G401 (cell line): ENCODE measurements around the gene FAM219A. TPM values are rescaled to one million over a fixed set of nuclear protein-coding genes. Genes with fewer than 3 reads are reported as not detected.
"Not testable (repeated sequence)": the region's sequence is repeated elsewhere in the genome, so short reads cannot be mapped to it uniquely, and the experiment has no call there.

ENCODE experiments used
- DNase-seq: peaks from one replicate; pipeline ENCODE4 v3.0.0-alpha.2; 2015; ENCODE audit warnings: low spot score
- in situ Hi-C: cut with HindIII; loops from 2 replicates; pipeline ENCODE4 v1.10.0; 2016; ENCODE audit warnings: low sequenced_read_pairs, mixed read lengths
- total RNA-seq: library from RNA; depleted of rRNA; stranded (reverse); fragments of >200 nt; shearing (Covaris generic); gene quantifications from 2 replicates; pipeline ENCODE4 v1.2.3, GENCODE V29; 2014

FAM219A gene
- total RNA-seq, 1 experiment from 2014 or later: 5.2 TPM

DNA sequence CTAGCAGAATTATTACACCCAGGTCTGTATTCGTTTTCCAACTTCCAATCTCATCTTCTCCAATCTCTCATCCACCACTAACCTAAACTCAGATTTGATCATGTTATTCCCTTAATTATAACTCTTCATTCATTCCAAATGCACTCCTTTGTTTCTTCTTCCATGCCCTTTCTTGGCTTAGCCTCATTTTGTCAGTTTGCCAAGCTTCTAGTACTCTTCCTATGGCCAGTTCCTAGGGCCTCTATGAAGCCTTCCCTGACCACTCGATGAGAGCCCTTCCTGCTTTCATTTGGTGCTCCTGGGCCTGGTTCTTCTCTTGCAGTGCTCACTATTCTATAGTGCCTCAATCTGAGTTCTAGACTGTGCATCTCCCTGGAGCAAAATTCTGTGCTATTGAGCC, 5.8 kb downstream of the FAM219A start:
- in situ Hi-C loops: no loop called here
- peak; percentile 34 for DNase-seq

DNA sequence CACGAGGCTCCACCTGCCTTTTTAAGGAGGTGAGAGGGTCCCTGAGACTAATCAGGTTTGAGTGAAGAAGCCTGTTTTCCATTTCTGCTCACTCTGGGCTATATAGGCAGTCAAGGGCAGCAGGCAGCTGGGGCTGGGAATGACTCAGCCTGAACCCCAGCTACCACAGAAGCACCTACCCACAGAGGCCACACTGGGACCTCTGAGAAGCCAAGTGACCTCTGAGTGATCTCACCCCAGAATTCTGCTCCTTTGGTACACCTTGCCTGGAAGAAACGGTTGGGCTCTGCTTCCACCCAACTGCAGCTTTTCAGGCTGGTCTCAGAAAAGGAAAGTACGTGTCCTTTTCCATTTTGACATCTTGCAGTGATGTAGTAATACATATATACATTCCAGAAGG, 6.8 kb downstream of the FAM219A start:
- DNase-seq: no peak
- in situ Hi-C loops: no loop called here

GRCh38 chr9:34451135-34451534, 7.2 kb downstream of the FAM219A start:
- in situ Hi-C loops: no loop called here
- DNase-seq: no peak

DNA sequence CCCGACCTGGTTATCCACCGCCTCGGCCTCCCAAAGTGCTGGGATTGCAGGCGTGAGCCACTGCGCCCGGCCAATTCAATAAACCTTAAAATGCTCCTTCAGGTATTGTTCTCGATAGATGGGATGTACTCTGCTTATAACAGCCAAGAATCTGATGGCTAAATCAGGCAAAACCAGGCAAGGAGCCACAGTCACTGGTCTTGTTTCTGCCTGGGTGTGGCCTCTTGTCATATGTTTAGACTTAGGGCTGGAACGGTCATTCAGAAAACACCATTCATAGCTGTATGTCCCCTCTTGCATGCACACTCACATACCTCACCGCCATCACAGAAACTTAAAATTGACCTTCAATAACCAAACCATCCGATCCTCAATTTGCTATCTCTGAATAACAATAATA, 7.7 kb downstream of the FAM219A start:
- no peak for DNase-seq
- in situ Hi-C loops: no loop called here

DNA sequence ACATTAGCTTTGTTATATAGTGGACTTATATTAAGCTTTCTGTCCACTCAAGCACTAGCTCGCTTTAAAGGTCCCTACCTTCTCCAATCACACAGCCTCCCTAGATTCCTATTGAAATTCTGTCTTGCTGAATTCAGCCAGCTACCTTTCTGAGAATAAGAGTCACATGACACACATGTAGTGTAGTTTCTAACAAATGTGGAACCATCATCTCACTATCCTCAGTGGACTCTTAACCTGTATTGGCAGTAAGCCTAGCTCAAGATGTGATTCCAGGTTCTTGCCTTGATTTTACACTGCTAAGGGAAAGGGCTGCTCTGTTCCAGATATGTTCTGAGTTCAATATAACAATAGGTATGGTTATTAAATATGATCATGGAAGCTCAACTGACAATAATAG, 11.4 kb downstream of the FAM219A start:
- DNase-seq: no peak
- in situ Hi-C loops: no loop called here

- in situ Hi-C loops: no loop called here
Measured at GRCh38 chr9:34446468-34446891, 11.9 kb downstream of the FAM219A start.

GRCh38 chr9:34443976-34444375, 14.4 kb downstream of the FAM219A start:
- DNase-seq: no peak
- in situ Hi-C loops: no loop called here

More at GRCh38 chr9:34446468-34446891, 11.9 kb downstream of the FAM219A start:
- no peak for DNase-seq

DNA sequence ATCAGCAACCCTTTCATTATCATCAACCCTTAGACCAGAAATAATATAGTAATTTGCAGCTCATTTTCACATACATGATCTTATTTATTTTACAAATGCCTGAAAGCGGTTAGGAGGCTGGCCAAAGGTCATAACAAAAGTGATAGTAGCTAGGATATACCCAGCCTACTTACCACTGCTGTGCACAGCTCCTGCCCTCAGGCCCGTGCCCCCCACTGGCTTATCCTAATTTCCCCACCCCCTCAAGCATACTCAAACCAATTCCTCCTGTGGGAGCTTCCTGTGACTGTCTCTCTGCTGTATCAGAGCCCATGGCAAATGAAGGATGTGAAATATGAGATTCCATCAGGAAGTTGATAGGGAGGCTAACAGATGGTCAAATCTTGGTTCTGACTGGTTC, 14.8 kb downstream of the FAM219A start:
- in situ Hi-C loops: no loop called here
- no peak for DNase-seq

DNA sequence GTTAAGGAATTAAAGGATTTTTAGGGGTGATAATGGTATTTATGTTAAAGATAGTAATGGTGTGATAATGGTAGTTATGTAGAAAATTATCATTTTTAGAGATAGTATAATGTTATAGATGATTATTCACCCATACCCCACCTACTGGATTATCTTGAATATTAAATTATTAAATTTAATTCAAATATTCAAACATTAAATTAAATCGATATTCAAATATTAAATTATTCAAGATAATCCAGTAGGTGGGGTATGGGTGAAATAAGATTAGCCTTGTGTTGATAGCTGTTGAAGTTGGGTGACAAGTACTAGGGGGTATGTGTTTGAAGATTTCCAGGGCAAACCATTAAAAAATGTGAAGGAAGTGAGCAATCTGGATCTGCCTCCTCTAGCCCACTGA, 15.6 kb downstream of the FAM219A start:
- in situ Hi-C loops: no loop called here

DNA sequence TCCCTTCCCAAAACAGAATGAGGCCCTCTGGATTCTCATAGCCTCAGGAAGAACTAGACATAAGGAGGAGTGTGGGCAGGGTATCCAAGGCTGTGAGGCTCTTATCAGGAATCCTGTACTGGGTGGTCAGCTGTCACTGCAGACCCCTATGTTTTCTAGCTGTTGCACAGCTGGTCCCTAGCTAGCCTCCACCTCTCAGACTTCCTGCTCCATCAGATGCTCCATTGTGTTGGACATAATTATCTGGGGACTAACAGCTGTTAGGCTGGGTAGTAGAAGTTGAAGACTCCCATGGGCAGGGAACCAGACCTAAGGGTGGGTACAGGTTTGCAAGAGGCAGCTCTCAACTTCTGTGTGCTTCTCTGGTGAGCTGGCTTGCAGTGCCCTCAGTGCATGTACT, 18.4 kb downstream of the FAM219A start:
- DNase-seq: no peak
- in situ Hi-C loops: no loop called here

More for the DNA sequence above, 15.6 kb downstream of the FAM219A start:
- DNase-seq: no peak

GRCh38 chr9:34438465-34438864, 19.9 kb downstream of the FAM219A start:
- DNase-seq, in situ Hi-C loops: not testable (repeated sequence)

GRCh38 chr9:34437926-34438307, 20.5 kb downstream of the FAM219A start:
- DNase-seq, in situ Hi-C loops: not testable (repeated sequence)

GRCh38 chr9:34437006-34437925, 21.1 kb downstream of the FAM219A start:
- peak; percentile 86 for DNase-seq
- in situ Hi-C loops: no loop called here

- DNase-seq: no peak
- in situ Hi-C loops: no loop called here
Measured at GRCh38 chr9:34431667-34432066, 26.7 kb downstream of the FAM219A start.

DNA sequence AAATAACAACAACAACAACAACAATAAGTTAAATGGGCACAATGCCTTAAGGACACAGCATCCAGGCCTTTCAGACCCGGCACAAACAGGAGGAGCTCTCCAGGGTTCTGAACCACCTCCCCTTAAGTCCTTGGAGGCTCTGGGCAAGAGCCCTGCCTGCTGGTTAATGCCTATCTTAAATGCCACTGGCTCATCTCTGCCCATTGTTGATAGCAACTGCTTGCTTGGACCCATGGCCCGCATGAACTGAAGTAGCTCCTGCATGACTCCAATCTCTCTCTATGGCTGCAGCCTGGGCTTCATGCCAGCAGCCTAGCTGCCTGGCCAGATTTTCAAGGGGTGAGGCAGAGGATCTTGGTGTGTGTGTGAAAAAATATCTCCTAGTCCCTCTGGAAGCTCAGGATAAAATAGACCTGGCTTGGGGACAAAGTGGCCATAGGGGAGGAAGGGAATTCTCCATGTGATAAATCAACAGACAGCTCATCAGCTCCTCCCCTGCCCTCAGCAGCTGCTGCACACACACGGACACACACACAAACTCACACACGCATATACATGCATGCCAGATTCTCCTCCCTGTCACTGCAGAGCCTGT, 27.4 kb downstream of the FAM219A start:
- in situ Hi-C loops: no loop called here

DNA sequence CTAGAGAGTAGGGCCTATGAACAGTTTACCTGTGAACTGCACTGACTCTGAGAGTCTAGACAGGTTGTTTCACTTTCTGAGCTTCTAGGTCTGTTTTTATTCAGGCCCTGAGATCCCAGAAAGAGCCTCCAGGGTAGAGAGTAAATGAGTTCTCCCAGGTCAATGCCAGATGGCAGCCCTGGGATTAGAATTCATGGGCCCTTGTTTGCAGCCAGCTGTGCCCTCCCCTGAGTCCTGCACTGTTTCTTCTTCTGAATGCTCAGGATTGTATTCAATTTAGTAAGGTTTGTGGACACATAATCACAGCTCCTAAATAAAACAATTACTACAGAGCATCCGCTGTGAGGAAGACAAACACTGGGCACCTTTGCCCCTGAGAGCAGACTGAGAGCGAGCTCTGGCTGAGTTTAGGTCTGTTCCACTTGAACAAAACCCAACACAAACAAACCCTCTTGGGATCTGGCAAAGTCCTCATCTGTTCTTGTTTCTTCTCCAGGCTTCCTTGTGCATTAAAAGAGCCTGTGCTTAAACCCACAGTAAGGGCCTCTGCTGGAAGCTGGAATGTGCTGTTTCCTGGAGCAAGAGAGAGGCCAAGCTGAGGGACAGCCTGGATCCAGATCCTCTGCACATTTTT, 29.9 kb downstream of the FAM219A start:
- DNase-seq: peak; percentile 33
- in situ Hi-C loops: no loop called here

More for the DNA sequence above, 27.4 kb downstream of the FAM219A start:
- DNase-seq: peak; percentile 97

GRCh38 chr9:34426347-34427074, 31.9 kb downstream of the FAM219A start:
- in situ Hi-C loops: no loop called here
- no peak for DNase-seq

DNA sequence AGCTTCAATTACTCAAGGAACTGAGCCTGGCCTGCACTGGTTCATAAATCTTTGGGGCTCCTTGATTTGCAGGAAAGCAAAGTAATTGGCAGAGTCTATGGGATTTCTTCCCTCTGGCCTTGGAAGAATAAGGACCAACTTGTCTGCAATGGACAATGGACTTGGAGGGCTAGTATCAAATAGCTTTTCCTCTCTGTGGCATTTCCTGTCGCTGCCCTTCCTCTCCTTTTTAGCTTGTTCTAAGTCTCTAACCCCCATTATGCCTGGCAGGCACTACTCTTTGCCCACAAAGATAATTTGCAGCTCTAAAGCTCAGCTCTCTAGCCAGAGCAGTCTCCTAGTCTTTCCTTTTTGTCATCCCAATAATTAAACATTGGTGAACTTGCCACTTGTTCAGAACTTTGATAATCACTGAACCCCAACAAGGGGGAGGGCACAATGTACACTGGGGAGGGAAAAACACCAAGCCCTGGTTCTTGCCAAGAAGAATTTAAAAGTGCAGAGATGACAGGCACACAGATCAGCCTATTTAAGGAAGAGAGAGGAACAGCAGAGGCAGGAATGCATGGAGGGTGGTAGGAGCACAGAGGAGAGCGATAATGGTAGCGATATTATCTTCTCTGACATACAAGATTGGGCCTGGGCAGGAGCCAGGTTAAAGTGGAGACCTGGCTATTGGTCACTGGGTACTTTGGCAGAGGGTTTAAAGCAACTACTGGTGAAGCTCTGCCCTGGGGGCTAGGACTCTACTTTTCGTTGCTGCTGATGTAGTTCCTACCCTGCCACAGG, 38.5 kb downstream of the FAM219A start:
- no peak for DNase-seq
- in situ Hi-C loops: loop anchor here (5.0 kb wide), 1 partner anchor 82 kb away; no protein-coding TSS in a partner anchor

DNA sequence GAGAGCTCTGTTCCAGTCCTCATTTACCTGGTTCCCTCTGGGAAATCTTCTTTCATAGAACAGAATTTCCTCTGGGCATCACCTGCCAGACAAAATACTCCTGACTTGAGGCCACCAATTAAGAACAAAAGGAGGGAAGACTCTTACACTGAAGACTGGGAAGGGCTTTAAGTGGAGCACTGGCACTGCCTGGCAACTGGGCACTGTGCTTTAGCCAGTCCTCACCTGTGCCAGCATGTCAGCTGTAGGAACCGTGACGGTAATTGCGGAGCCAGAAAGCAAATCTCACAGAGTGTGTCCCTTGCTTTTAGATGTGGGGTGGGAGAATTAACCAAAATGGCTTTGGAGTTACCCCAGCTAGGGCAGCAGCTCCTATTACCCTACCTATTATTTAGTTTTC, 40.6 kb downstream of the FAM219A start:
- DNase-seq: peak; percentile 78
- in situ Hi-C loops: loop anchor here (5.0 kb wide), 1 partner anchor 85 kb away; no protein-coding TSS in a partner anchor
